Hepatocyte (in vitro differentiated cells): Measurements from ENCODE around the gene DDX21. TPM values are rescaled to one million over a fixed set of nuclear protein-coding genes. Genes with fewer than 3 reads are reported as not detected.

Experiments
- DNase-seq: peaks from one replicate; pipeline ENCODE4 v3.0.0-alpha.2; 2016; ENCODE audit warnings: low spot score
- H2AFZ ChIP-seq: fragments of 200-600 bp; sonication (generic); 2 replicates; pipeline ENCODE4 v1.6.0; 2016; ENCODE audit warnings: antibody characterized with exemption, mild to moderate bottlenecking
- H3K27ac ChIP-seq: fragments of 200-600 bp; sonication (generic); 2 replicates; pipeline ENCODE4 v1.5.1; 2016; ENCODE audit warnings: mild to moderate bottlenecking
- H3K27me3 ChIP-seq: fragments of 200-600 bp; sonication (generic); 2 replicates; pipeline ENCODE4 v1.6.1; 2016
- H3K36me3 ChIP-seq: fragments of 200-600 bp; sonication (generic); replicated peaks from 2 replicates; pipeline ENCODE4 v1.5.1; 2016; ENCODE audit warnings: low read depth; ENCODE audit not compliant: insufficient read depth
- H3K4me1 ChIP-seq: fragments of 200-600 bp; sonication (generic); 2 replicates; pipeline ENCODE4 v1.5.1; 2016; ENCODE audit warnings: mild to moderate bottlenecking, moderate library complexity; ENCODE audit not compliant: insufficient read depth
- H3K4me2 ChIP-seq: fragments of 200-600 bp; sonication (generic); 2 replicates; pipeline ENCODE4 v1.6.0; 2016
- H3K4me3 ChIP-seq: fragments of 200-600 bp; sonication (generic); 2 replicates; pipeline ENCODE4 v1.5.1; 2016; ENCODE audit warnings: mild to moderate bottlenecking
- H3K79me2 ChIP-seq: fragments of 200-600 bp; sonication (generic); 2 replicates; pipeline ENCODE4 v1.6.0; 2017; ENCODE audit warnings: mild to moderate bottlenecking
- H3K9me2 ChIP-seq: fragments of 200-600 bp; sonication (generic); replicated peaks from 2 replicates; pipeline ENCODE4 v1.6.0; 2017; ENCODE audit warnings: mild to moderate bottlenecking; ENCODE audit not compliant: insufficient read depth
- H3K9me3 ChIP-seq: fragments of 200-600 bp; sonication (generic); 2 replicates; pipeline ENCODE4 v1.5.1; 2016; ENCODE audit warnings: low read depth, mild to moderate bottlenecking
- H4K20me1 ChIP-seq: fragments of 200-600 bp; sonication (generic); 2 replicates; pipeline ENCODE4 v1.6.0; 2016; ENCODE audit warnings: mild to moderate bottlenecking; ENCODE audit not compliant: insufficient read depth, poor library complexity, severe bottlenecking
- EZH2 ChIP-seq: fragments of 200-600 bp; sonication (generic); IDR thresholded peaks from 2 replicates; pipeline ENCODE4 v1.6.1; 2016; ENCODE audit warnings: antibody characterized with exemption, mild to moderate bottlenecking, borderline replicate concordance
- EZH2phosphoT487 ChIP-seq: fragments of 200-600 bp; sonication (generic); IDR thresholded peaks from one replicate; pipeline ENCODE4 v1.6.1; 2018; ENCODE audit warnings: antibody characterized with exemption, mild to moderate bottlenecking, low read depth, moderate library complexity; ENCODE audit not compliant: unreplicated experiment, severe bottlenecking
- WGBS: methylation state at CpG from one replicate; pipeline ENCODE4 v1.1.6; 2016; ENCODE audit warnings: low lambda C conversion rate; ENCODE audit errors: missing lambda C conversion rate; 5-methylcytosine and 5-hydroxymethylcytosine counted together
- polyA plus RNA-seq: library from polyadenylated mRNA; unstranded; fragments of >200 nt; fragmentation: Nextera tagmentation; extraction: Ambion mirVana; gene quantifications from 2 replicates; pipeline ENCODE4 v1.2.1, GENCODE V29; 2016
- total RNA-seq: library from RNA; depleted of rRNA; stranded (reverse); fragments of >200 nt; gene quantifications from 2 replicates; pipeline ENCODE4 v1.2.3, GENCODE V29; 2014
- TF ChIP-seq, protein P1 (sequence below): fragments of 200-600 bp; sonication (generic); IDR thresholded peaks from 2 replicates; pipeline ENCODE4 v1.5.1; 2016; ENCODE audit warnings: antibody characterized with exemption, mild to moderate bottlenecking; ENCODE audit not compliant: poor library complexity

Gene DDX21
- total and polyA plus RNA-seq, 2 experiments from 2014 or later, result 15.8 to 55.7 TPM

DNA sequence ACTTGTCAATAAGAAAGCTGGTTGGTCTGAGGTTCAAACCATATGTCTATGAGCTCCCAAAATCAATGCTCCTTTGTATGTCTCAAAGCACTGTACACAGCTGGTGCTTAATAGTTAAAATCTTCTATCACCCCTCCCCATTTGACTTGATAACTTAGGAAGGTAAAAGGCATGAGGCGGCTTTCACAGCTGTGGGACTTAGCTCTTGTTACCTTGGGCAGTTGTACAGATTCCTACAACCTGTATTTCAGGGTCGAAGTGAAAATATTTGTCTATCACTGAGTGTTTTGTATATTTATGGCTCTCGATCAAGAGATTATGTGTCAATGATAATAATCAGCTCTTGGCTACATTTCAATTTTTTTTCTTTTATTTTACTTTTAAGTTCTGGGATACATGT is 31.6 kb downstream of the DDX21 start:
- no peak overlapping the region for H2AFZ ChIP-seq
- no peaks in the 10 kb centered on the region for H3K9me3 ChIP-seq
- no peaks in the 10 kb centered on the region for H3K9me2 ChIP-seq
- H3K4me3 ChIP-seq, result no peak overlapping the region
- H4K20me1 ChIP-seq, result no peaks in the 10 kb centered on the region
- H3K27ac ChIP-seq, result no peak overlapping the region
- TF ChIP-seq EZH2phosphoT487, result no peak
- no peak for TF ChIP-seq EZH2
- TF ChIP-seq, protein P1, sequence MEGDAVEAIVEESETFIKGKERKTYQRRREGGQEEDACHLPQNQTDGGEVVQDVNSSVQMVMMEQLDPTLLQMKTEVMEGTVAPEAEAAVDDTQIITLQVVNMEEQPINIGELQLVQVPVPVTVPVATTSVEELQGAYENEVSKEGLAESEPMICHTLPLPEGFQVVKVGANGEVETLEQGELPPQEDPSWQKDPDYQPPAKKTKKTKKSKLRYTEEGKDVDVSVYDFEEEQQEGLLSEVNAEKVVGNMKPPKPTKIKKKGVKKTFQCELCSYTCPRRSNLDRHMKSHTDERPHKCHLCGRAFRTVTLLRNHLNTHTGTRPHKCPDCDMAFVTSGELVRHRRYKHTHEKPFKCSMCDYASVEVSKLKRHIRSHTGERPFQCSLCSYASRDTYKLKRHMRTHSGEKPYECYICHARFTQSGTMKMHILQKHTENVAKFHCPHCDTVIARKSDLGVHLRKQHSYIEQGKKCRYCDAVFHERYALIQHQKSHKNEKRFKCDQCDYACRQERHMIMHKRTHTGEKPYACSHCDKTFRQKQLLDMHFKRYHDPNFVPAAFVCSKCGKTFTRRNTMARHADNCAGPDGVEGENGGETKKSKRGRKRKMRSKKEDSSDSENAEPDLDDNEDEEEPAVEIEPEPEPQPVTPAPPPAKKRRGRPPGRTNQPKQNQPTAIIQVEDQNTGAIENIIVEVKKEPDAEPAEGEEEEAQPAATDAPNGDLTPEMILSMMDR, result no peak
- no peaks in the 10 kb centered on the region for H3K36me3 ChIP-seq
- H3K79me2 ChIP-seq, result peaks cover 35% of the 10 kb centered on the region
- peaks cover 14% of the 10 kb centered on the region for H3K4me1 ChIP-seq
- peak overlapping the region; percentile 68 for H3K4me2 ChIP-seq
- WGBS, result 89% methylated on average over 3 of the region's 3 CpGs
- H3K27me3 ChIP-seq, result no peaks in the 10 kb centered on the region
- DNase-seq, result no peak

DNA sequence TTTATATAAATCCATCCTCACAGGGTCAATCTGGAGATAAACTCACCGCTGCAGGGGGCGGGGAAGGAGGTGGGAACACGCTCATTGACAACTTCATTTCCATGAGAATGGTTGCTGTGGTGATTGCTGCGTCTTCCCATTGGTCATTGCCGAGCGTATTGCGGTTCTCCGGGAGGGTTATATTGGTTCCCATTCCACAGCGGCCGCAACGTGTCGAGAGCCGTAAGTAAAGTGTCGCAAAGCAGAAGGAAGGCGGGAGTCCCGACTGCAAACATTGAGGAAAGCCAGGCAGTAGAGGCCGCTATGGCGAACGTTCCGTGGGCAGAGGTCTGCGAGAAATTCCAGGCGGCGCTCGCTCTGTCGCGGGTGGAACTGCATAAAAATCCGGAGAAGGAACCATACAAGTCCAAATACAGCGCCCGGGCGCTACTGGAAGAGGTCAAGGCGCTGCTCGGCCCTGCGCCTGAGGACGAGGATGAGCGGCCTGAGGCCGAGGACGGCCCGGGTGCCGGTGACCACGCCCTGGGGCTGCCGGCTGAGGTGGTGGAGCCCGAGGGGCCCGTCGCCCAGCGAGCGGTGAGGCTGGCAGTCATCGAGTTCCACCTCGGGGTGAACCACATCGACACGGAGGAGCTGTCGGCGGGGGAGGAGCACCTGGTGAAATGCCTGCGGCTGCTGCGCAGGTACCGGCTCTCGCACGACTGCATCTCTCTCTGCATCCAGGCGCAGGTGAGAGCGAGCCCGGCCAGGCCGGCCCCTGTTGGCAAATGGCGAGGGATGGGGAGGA is 32.8 kb downstream of the DDX21 start, which contains the start of gene KIFBP:
Gene KIFBP, plus strand, starts transcription at position 274 of the 787 bp plus-strand sequence. Its CDS starts 30 bp downstream, at position 304.
- Histone ChIP-seq H3K4me1 (peaks cover 17% of the 10 kb centered on the region), H3K27me3 (no peaks in the 10 kb centered on the region), H3K4me3 (peak within 1 kb of the TSS; percentile 57), H3K79me2 (peaks cover 46% of the 10 kb centered on the region), H3K9me3 (no peaks in the 10 kb centered on the region), H3K9me2 (no peaks in the 10 kb centered on the region), H2AFZ (peak within 1 kb of the TSS; percentile 46), H3K27ac (peak within 1 kb of the TSS; percentile 79), H4K20me1 (no peaks in the 10 kb centered on the region), H3K36me3 (no peaks in the 10 kb centered on the region), H3K4me2 (peak within 1 kb of the TSS; percentile 84)
- DNase-seq, result peak; percentile 96
- WGBS, result under 1% methylated on average over 57 of the region's 62 CpGs
- TF ChIP-seq, protein P1, result peak; percentile 73
- TF ChIP-seq EZH2phosphoT487, result no peak

DNA sequence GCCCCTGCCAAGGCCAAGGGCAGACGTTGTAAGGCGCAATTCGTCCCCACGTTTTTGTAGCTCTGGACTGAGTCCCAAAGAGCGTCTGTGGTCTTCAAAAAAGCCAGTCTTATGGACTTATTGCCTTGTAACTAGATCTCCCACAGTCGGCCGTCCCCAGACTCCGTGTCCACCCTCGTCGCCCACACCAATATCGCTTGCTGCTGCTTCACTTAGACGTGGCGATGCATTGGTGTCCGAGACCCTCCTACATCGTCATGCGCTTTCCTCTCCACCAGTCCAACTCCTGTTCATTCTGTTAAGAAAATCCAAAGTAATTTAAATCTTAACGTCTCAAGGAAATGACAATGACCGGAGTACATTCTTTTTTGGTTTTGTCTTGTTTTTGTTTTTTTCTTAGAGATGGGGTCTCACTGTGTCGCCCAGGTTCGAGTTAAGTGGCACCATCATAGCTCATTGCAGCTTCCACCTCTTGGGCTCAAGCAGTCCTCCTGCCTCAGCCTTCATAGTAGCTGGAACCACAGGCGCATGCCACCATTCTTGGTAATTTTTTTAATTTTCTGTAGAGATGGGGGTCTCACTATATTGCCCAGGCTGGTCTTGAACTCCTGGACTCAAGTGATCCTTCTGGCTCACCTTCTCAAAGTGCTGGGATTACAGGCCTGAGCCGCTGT is 33.5 kb downstream of the DDX21 start:
- Histone ChIP-seq H3K4me2 (peak overlapping the region; percentile 84), H2AFZ (peak overlapping the region; percentile 46), H3K79me2 (peaks cover 54% of the 10 kb centered on the region), H3K36me3 (no peaks in the 10 kb centered on the region), H3K9me3 (no peaks in the 10 kb centered on the region), H3K9me2 (no peaks in the 10 kb centered on the region), H3K4me1 (peaks cover 17% of the 10 kb centered on the region), H3K27me3 (no peaks in the 10 kb centered on the region), H3K4me3 (peak overlapping the region; percentile 57), H3K27ac (peak overlapping the region; percentile 79), H4K20me1 (no peaks in the 10 kb centered on the region)
- TF ChIP-seq EZH2 (no peak), EZH2phosphoT487 (no peak)
- TF ChIP-seq, protein P1, result no peak
- no peak for DNase-seq
- 22% methylated on average over 22 of the region's 22 CpGs for WGBS
